T-helper 1 cell treated with Interleukin-12 subunit alpha and Interleukin-12 subunit beta and Interleukin-4 antibody, amounts not matched to agents 30 μg/mL and 1 μg/mL, for 36 hours (primary cell): ENCODE measurements around the gene SIPA1L3.

Source experiments
- H3K27ac Mint-ChIP-seq: one replicate; pipeline ENCODE4 v1.8.0; 2021; ENCODE audit warnings: mild to moderate bottlenecking, mixed read lengths
- H3K27me3 Mint-ChIP-seq: one replicate; pipeline ENCODE4 v1.8.0; 2021; ENCODE audit warnings: low read depth, mixed read lengths
- H3K36me3 Mint-ChIP-seq: one replicate; pipeline ENCODE4 v1.8.0; 2021; ENCODE audit warnings: low read depth, mixed read lengths
- H3K4me1 Mint-ChIP-seq: one replicate; pipeline ENCODE4 v1.8.0; 2021; ENCODE audit warnings: low read depth, mixed read lengths
- H3K4me3 Mint-ChIP-seq: one replicate; pipeline ENCODE4 v1.8.0; 2021; ENCODE audit warnings: mild to moderate bottlenecking, moderate library complexity, mixed read lengths
- H3K9me3 Mint-ChIP-seq: one replicate; pipeline ENCODE4 v1.8.0; 2021; ENCODE audit warnings: mixed read lengths

Gene SIPA1L3

GRCh38 chr19:38149661-38150061 lies 242.7 kb downstream of the SIPA1L3 start:
- Mint-ChIP-seq H3K4me1 (no peaks in the 10 kb centered on the region), H3K9me3 (no peaks in the 10 kb centered on the region), H3K27ac (no peak overlapping the region), H3K4me3 (no peak overlapping the region), H3K27me3 (no peaks in the 10 kb centered on the region), H3K36me3 (no peaks in the 10 kb centered on the region)

- H3K4me1 Mint-ChIP-seq, result no peaks in the 10 kb centered on the region
- no peaks in the 10 kb centered on the region for H3K27me3 Mint-ChIP-seq
- H3K9me3 Mint-ChIP-seq, result no peaks in the 10 kb centered on the region
- H3K36me3 Mint-ChIP-seq, result no peaks in the 10 kb centered on the region
- no peak overlapping the region for H3K27ac Mint-ChIP-seq
- no peak overlapping the region for H3K4me3 Mint-ChIP-seq
These were observed 244.2 kb downstream of the SIPA1L3 start for GRCh38 chr19:38151242-38151641.

DNA sequence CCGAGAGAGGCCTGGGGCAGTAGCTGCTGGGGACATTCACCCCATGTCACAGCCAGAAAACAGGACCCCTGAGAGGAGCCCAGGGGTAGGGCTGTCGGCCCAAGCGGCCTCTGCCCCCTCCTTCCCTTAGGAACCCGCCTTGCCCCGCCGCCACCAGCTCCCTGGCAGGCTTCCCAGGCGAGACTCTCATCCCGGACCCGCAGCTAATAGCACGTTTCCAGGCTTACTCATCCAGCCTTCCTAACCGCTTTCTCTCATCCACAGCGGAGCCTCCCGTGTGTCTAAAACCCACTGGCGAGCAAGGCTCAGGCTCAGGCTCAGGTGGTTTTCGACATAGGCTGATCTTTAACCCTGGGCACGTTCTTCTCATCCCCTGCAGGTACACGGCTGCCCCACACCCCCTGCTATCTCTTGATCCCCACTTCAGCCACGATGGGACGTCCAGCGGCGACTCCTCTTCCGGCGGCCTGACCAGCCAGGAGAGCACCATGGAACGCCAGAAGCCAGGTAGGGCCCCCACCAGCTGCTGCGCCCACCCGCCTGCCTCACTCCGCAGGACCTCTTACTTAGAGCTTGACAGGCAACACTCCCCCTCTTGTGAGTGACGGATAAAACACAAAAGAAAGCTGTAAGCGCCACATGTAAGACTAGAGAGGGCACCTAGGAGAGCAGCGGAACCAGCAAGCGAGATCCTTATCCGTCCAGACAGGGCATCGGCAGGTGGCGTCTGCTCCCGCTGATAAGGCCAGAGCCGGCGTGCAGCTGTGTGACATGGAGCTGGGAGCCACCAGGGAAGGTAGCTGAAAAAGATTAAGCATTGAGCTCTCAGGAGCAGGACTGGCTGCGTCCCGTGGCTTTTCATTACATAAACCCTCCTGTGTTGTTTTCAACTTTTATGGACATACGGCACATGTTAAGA lies 245.7 kb downstream of the SIPA1L3 start:
- H3K9me3 Mint-ChIP-seq, result no peaks in the 10 kb centered on the region
- H3K36me3 Mint-ChIP-seq, result no peaks in the 10 kb centered on the region
- H3K4me1 Mint-ChIP-seq, result no peaks in the 10 kb centered on the region
- no peak overlapping the region for H3K4me3 Mint-ChIP-seq
- no peak overlapping the region for H3K27ac Mint-ChIP-seq
- no peaks in the 10 kb centered on the region for H3K27me3 Mint-ChIP-seq

DNA sequence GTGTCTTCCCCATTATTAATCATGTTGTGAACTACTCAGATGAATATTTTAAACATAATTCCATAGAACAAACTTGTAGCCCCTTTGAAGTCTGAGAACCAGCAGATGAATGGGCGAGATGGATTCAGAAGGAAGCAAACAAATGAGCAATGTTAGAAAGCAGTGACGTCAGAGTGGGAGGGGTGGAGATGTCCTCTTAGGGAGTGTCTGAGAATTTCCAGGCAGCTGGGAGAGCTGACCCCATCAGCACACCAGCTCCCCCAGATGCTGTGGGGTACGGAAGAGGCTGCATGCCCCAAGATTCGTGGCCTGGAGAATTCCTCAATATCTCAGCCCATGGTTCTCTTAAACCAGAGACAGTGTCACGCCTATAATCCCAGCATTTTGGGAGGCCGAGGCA lies 248.4 kb downstream of the SIPA1L3 start:
- Mint-ChIP-seq H3K27ac (no peak overlapping the region), H3K27me3 (no peaks in the 10 kb centered on the region), H3K36me3 (no peaks in the 10 kb centered on the region)

GRCh38 chr19:38158730-38159129 lies 251.7 kb downstream of the SIPA1L3 start:
- H3K36me3 Mint-ChIP-seq, result peaks cover 11% of the 10 kb centered on the region
- H3K27ac Mint-ChIP-seq, result no peak overlapping the region
- no peak overlapping the region for H3K4me3 Mint-ChIP-seq
- peaks cover 7% of the 10 kb centered on the region for H3K9me3 Mint-ChIP-seq
- H3K27me3 Mint-ChIP-seq, result no peaks in the 10 kb centered on the region
- H3K4me1 Mint-ChIP-seq, result no peaks in the 10 kb centered on the region

More for the DNA sequence above, 248.4 kb downstream of the SIPA1L3 start:
- no peak overlapping the region for H3K4me3 Mint-ChIP-seq
- H3K9me3 Mint-ChIP-seq, result no peaks in the 10 kb centered on the region
- H3K4me1 Mint-ChIP-seq, result no peaks in the 10 kb centered on the region

- peaks cover 7% of the 10 kb centered on the region for H3K9me3 Mint-ChIP-seq
These were observed 255.1 kb downstream of the SIPA1L3 start for GRCh38 chr19:38162094-38162493.

DNA sequence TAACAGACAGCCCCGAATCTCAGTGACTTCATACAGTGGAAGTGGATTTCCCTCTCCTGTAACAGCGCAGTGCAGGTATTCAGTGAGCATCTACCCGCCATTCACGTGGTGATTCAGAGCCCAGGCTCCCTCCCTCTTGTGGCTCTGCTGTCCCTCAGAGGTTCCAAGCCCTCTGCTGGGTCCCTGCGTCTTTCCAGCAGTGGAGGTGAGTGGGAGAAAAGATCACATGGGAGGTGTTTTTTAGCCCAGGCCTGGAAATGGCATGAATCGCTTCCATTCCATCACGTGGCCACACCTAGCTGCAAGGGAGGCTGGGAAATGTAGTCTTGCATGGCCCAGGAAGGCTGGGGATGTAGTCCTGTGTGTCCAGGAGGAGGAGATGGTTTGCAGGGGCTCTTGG lies 255.6 kb downstream of the SIPA1L3 start:
- no peak overlapping the region for H3K4me3 Mint-ChIP-seq
- peaks cover 11% of the 10 kb centered on the region for H3K36me3 Mint-ChIP-seq
- H3K27me3 Mint-ChIP-seq, result no peaks in the 10 kb centered on the region

More at GRCh38 chr19:38162094-38162493, 255.1 kb downstream of the SIPA1L3 start:
- H3K27me3 Mint-ChIP-seq, result no peaks in the 10 kb centered on the region
- H3K27ac Mint-ChIP-seq, result no peak overlapping the region
- H3K36me3 Mint-ChIP-seq, result peaks cover 11% of the 10 kb centered on the region
- no peak overlapping the region for H3K4me3 Mint-ChIP-seq
- H3K4me1 Mint-ChIP-seq, result no peaks in the 10 kb centered on the region

DNA sequence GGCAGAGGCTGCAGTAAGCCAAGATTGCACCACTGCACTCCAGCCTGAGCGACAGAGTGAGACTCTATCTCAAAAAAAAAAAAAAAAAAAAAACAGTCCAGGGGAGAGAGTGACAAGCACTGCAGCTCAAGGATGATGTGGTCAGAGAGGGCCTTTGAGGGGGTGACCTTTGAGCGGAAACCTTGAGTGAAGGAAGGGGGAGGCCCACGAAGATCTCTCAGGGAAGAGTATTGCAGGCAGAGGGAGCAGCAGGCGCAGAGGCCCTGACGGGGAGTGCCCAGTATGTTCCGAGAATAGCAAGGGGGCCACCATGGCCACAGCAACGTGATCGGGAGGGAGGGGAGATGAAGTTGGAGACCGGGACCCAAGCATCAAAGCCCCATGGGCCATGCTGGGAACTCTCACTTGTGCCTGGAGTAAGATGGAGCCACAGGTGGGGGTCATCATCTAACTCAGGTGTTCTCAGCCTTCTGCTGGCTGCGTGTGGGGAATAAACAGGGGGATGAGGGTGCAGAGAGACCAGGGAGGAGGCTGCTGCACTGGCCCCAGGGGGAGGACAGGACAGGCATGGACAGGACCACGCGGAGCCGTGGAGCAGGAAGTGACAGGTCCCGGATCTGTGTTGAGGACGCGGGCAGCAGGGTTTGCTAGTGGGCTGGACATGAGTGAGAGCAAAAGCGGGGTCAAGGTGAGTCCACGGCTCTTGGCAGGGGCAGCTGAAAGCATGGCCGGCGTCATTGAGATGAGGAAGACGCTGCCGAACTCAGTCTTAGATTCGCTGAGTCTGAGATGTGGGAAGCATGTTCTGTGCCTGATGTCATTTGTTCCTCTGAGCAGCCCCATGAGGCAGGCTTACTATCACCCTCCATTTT lies 256.6 kb downstream of the SIPA1L3 start:
- no peak overlapping the region for H3K27ac Mint-ChIP-seq
- peaks cover 11% of the 10 kb centered on the region for H3K36me3 Mint-ChIP-seq

More for the DNA sequence above, 255.6 kb downstream of the SIPA1L3 start:
- Mint-ChIP-seq H3K27ac (no peak overlapping the region), H3K4me1 (no peaks in the 10 kb centered on the region), H3K9me3 (peaks cover 7% of the 10 kb centered on the region)

DNA sequence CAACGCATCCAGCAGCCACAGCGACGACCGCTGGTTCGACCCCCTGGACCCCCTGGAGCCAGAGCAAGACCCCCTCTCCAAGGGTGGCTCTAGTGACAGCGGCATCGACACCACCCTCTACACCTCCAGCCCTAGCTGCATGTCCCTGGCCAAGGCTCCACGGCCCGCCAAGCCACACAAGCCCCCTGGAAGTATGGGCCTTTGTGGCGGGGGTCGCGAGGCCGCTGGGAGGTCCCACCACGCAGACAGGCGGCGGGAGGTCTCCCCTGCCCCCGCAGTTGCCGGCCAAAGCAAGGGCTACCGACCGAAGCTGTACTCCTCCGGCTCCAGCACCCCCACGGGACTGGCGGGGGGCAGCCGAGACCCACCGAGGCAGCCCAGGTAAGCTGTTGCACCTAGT lies 257.5 kb downstream of the SIPA1L3 start:
- Mint-ChIP-seq H3K4me3 (no peak overlapping the region), H3K9me3 (peaks cover 7% of the 10 kb centered on the region), H3K4me1 (no peaks in the 10 kb centered on the region), H3K36me3 (peaks cover 11% of the 10 kb centered on the region), H3K27me3 (no peaks in the 10 kb centered on the region), H3K27ac (no peak overlapping the region)

More for the DNA sequence above, 256.6 kb downstream of the SIPA1L3 start:
- no peaks in the 10 kb centered on the region for H3K4me1 Mint-ChIP-seq
- no peak overlapping the region for H3K4me3 Mint-ChIP-seq
- H3K9me3 Mint-ChIP-seq, result peaks cover 7% of the 10 kb centered on the region
- no peaks in the 10 kb centered on the region for H3K27me3 Mint-ChIP-seq

DNA sequence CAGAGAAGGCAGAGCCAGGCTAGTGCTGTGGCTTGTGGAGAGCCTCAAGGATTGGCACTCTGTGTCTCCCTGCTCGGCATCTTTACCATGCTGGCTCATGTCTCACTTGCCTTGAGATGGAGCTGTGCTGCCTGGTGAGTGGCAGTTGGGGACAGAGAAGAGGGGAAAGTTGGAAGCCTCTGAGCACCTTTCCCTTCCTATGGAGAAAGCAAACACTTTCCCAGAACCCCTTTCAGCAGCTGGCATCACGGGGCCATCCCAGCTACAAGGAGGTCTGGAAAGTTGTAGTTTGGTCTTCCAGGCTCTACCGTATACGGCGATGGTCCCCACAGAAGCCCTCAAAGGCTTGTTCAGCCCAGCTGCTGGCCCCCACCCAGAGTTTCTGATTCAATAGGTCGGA lies 258.3 kb downstream of the SIPA1L3 start:
- Mint-ChIP-seq H3K9me3 (peaks cover 7% of the 10 kb centered on the region), H3K4me1 (no peaks in the 10 kb centered on the region), H3K27ac (no peak overlapping the region), H3K36me3 (peaks cover 11% of the 10 kb centered on the region), H3K27me3 (no peaks in the 10 kb centered on the region), H3K4me3 (no peak overlapping the region)

- Mint-ChIP-seq H3K36me3 (no peaks in the 10 kb centered on the region), H3K27me3 (no peaks in the 10 kb centered on the region), H3K4me3 (no peak overlapping the region), H3K27ac (no peak overlapping the region), H3K9me3 (no peaks in the 10 kb centered on the region), H3K4me1 (no peaks in the 10 kb centered on the region)
These were observed 261.6 kb downstream of the SIPA1L3 start for GRCh38 chr19:38168637-38169036.

- no peaks in the 10 kb centered on the region for H3K4me1 Mint-ChIP-seq
- H3K27ac Mint-ChIP-seq, result no peak overlapping the region
- no peaks in the 10 kb centered on the region for H3K27me3 Mint-ChIP-seq
- no peaks in the 10 kb centered on the region for H3K36me3 Mint-ChIP-seq
- H3K9me3 Mint-ChIP-seq, result no peaks in the 10 kb centered on the region
- H3K4me3 Mint-ChIP-seq, result no peak overlapping the region
These were observed 263.3 kb downstream of the SIPA1L3 start for GRCh38 chr19:38170334-38170733.

DNA sequence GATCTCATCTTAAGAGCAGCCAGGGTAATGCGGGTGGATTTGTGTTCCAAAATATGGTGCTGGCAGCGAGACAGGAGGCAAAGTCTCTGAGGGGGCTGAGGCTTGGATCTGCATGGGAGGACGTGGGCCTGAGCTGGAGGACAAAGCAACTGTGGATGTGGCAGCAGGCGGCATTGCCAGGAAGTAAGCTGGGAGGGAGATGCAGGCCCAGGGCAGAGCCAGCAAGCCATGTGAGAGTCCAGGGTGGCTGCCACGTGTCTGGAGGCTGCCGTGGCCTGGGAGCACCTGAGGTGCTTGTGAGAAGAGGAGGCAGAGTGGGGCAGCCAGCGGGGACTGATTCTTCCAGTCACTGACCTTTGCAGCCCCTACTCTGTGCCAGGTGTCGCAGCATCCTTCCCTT lies 265.0 kb downstream of the SIPA1L3 start:
- Mint-ChIP-seq H3K9me3 (no peaks in the 10 kb centered on the region), H3K4me1 (no peaks in the 10 kb centered on the region), H3K36me3 (no peaks in the 10 kb centered on the region), H3K27ac (no peak overlapping the region), H3K27me3 (no peaks in the 10 kb centered on the region), H3K4me3 (no peak overlapping the region)

GRCh38 chr19:38173291-38174041 lies 266.5 kb downstream of the SIPA1L3 start:
- Mint-ChIP-seq H3K27ac (no peak overlapping the region), H3K36me3 (no peaks in the 10 kb centered on the region), H3K4me1 (no peaks in the 10 kb centered on the region), H3K27me3 (no peaks in the 10 kb centered on the region), H3K4me3 (no peak overlapping the region), H3K9me3 (no peaks in the 10 kb centered on the region)
